NCI-H1417 treated with DMSO at 0.1 percent for 48 hours (cell line): ENCODE measurements around the gene DBI.

Experiments
- DNase-seq: peaks from one replicate; lab custom pipeline; 2025; lab: John Stamatoyannopoulos, UW

DBI gene

GRCh38 chr2:119366649-119367471, at the start of gene DBI, which contains the start of gene C2orf76:
DBI (plus strand) TSS chr2:119366977; CDS start chr2:119367052, 75 bp downstream.
C2orf76 (minus strand) TSS chr2:119366834; CDS start chr2:119339959, 26,875 bp downstream.
- peak; percentile 75 for DNase-seq

GRCh38 chr2:119317554-119317953, 49.2 kb upstream of the DBI start:
- no peak for DNase-seq

GRCh38 chr2:119319593-119319992, 47.2 kb upstream of the DBI start:
- no peak for DNase-seq

- no peak for DNase-seq
Observed at GRCh38 chr2:119323459-119323858, 43.3 kb upstream of the DBI start.

- no peak for DNase-seq
Observed at GRCh38 chr2:119324685-119325270, 42.0 kb upstream of the DBI start.

- no peak for DNase-seq
Observed at GRCh38 chr2:119326938-119327337, 39.8 kb upstream of the DBI start.

- no peak for DNase-seq
Observed at GRCh38 chr2:119327431-119327830, 39.3 kb upstream of the DBI start.

- no peak for DNase-seq
Observed at GRCh38 chr2:119332953-119333352, 33.8 kb upstream of the DBI start.

- DNase-seq, result no peak
Observed at GRCh38 chr2:119333360-119333759, 33.4 kb upstream of the DBI start.

- DNase-seq, result no peak
Observed at GRCh38 chr2:119333833-119334232, 32.9 kb upstream of the DBI start.

- no peak for DNase-seq
Observed at GRCh38 chr2:119337749-119338148, 29.0 kb upstream of the DBI start.

- no peak for DNase-seq
Observed at GRCh38 chr2:119338272-119338671, 28.5 kb upstream of the DBI start.

GRCh38 chr2:119338826-119339561, 27.8 kb upstream of the DBI start:
- DNase-seq, result no peak

- no peak for DNase-seq
Observed at GRCh38 chr2:119339562-119339923, 27.2 kb upstream of the DBI start.

- no peak for DNase-seq
Observed at GRCh38 chr2:119341684-119342083, 25.1 kb upstream of the DBI start.

GRCh38 chr2:119349289-119349688, 17.5 kb upstream of the DBI start:
- DNase-seq, result no peak

GRCh38 chr2:119350311-119350998, 16.3 kb upstream of the DBI start:
- DNase-seq, result no peak

- DNase-seq, result no peak
Observed at GRCh38 chr2:119352357-119352756, 14.4 kb upstream of the DBI start.

GRCh38 chr2:119354860-119355259, 11.9 kb upstream of the DBI start:
- DNase-seq, result no peak

- DNase-seq, result no peak
Observed at GRCh38 chr2:119359774-119360173, 7.0 kb upstream of the DBI start.

GRCh38 chr2:119360423-119360966, 6.3 kb upstream of the DBI start:
- no peak for DNase-seq

- DNase-seq, result no peak
Observed at GRCh38 chr2:119364798-119365197, 2.0 kb upstream of the DBI start.
